ENCODE measurements around the gene INAFM2. TPM values are rescaled to one million over a fixed set of nuclear protein-coding genes. Genes with fewer than 3 reads are reported as not detected.

Gene INAFM2
- total and polyA plus RNA-seq, 4 donors, result 3.3 to 5.7 (median 4.4) TPM

DNA sequence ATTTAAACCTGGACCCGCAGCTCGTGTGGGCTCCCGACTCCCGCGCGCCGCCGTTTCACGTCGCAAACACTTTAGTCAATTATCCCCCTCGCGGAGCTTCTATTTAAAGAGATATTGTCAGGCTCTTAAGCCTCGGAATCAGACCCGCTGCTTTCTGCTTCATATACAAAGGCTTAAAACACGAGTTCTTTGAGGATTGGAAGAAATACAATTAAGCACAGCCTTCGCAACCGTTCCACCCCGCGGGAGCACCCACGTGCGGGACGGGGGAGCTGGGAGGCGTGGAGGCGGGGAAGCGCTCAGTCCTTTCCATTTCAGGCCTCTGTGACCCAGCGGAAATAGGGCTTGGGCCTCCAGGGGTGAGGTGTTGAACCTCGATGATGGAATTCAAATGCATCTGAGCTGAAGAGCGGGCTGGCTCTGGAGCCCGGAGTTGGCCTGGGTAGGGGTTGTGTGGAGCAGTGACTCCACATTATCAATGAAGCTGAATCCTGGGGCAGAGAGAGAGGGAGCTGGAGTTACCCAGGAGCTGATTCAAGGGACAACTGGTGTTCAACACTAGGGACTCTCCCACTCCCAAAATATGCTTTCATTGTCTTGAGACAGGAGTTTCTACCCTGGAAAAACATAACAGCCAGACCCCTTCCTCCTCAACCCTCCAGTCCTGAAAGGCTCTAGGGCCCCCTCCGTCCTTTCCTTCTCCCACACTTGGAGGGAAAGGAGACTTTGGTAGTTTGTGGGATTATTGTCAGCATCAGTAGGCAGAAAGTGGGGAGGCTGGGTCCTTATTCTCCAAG is 43.0 kb upstream of the INAFM2 start:
- DNase-seq (ENCODE audit: low spot score), result no peak
- Histone ChIP-seq H3K9me3 (ENCODE audit: control insufficient read depth in 4 of 4, low read length in 3 of 4) (no peaks in the 10 kb centered on the region), H3K27ac (ENCODE audit: low read depth in 1 of 2, low read length in 2 of 2) (no peak overlapping the region), H3K27me3 (ENCODE audit: control insufficient read depth in 4 of 4, insufficient read depth in 4 of 4, low read length in 3 of 4) (peaks cover 0 to 8% (median 2%) of the 10 kb centered on the region in 4 donors), H3K36me3 (ENCODE audit: control insufficient read depth in 4 of 4, insufficient read depth in 3 of 4, low read depth in 1 of 4, low read length in 3 of 4) (no peaks in the 10 kb centered on the region), H3K4me3 (ENCODE audit: low read depth in 1 of 3, low read length in 3 of 3) (no peak overlapping the region), H3K4me1 (ENCODE audit: control insufficient read depth in 4 of 4, insufficient read depth in 4 of 4, low read length in 3 of 4) (peaks cover 6 to 25% (median 15%) of the 10 kb centered on the region in 4 donors), H3K9ac (ENCODE audit: low read depth in 1 of 2, low read length in 2 of 2) (no peak overlapping the region)
- 33% methylated on average over 30 of the region's 30 CpGs for WGBS
- TF ChIP-seq, protein P1, sequence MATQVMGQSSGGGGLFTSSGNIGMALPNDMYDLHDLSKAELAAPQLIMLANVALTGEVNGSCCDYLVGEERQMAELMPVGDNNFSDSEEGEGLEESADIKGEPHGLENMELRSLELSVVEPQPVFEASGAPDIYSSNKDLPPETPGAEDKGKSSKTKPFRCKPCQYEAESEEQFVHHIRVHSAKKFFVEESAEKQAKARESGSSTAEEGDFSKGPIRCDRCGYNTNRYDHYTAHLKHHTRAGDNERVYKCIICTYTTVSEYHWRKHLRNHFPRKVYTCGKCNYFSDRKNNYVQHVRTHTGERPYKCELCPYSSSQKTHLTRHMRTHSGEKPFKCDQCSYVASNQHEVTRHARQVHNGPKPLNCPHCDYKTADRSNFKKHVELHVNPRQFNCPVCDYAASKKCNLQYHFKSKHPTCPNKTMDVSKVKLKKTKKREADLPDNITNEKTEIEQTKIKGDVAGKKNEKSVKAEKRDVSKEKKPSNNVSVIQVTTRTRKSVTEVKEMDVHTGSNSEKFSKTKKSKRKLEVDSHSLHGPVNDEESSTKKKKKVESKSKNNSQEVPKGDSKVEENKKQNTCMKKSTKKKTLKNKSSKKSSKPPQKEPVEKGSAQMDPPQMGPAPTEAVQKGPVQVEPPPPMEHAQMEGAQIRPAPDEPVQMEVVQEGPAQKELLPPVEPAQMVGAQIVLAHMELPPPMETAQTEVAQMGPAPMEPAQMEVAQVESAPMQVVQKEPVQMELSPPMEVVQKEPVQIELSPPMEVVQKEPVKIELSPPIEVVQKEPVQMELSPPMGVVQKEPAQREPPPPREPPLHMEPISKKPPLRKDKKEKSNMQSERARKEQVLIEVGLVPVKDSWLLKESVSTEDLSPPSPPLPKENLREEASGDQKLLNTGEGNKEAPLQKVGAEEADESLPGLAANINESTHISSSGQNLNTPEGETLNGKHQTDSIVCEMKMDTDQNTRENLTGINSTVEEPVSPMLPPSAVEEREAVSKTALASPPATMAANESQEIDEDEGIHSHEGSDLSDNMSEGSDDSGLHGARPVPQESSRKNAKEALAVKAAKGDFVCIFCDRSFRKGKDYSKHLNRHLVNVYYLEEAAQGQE (IDR thresholded peaks at IDR 0.05), result no peak
- TF ChIP-seq RXRA (IDR thresholded peaks at IDR 0.05) (no peak), GABPA (IDR thresholded peaks at IDR 0.05 in 1 of 2, conservative IDR thresholded peaks at IDR 0.05 in 1 of 2) (no peak), HNF4G (IDR thresholded peaks at IDR 0.05) (no peak), YY1 (IDR thresholded peaks at IDR 0.05) (no peak), ATF3 (IDR thresholded peaks at IDR 0.05) (no peak), NR2F2 (IDR thresholded peaks at IDR 0.05) (no peak), FOXA1 (IDR thresholded peaks at IDR 0.05) (no peak), MAX (IDR thresholded peaks at IDR 0.05) (no peak), RAD21 (IDR thresholded peaks at IDR 0.05) (no peak)
- TF ChIP-seq, protein P2, sequence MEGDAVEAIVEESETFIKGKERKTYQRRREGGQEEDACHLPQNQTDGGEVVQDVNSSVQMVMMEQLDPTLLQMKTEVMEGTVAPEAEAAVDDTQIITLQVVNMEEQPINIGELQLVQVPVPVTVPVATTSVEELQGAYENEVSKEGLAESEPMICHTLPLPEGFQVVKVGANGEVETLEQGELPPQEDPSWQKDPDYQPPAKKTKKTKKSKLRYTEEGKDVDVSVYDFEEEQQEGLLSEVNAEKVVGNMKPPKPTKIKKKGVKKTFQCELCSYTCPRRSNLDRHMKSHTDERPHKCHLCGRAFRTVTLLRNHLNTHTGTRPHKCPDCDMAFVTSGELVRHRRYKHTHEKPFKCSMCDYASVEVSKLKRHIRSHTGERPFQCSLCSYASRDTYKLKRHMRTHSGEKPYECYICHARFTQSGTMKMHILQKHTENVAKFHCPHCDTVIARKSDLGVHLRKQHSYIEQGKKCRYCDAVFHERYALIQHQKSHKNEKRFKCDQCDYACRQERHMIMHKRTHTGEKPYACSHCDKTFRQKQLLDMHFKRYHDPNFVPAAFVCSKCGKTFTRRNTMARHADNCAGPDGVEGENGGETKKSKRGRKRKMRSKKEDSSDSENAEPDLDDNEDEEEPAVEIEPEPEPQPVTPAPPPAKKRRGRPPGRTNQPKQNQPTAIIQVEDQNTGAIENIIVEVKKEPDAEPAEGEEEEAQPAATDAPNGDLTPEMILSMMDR (IDR thresholded peaks at IDR 0.05; ENCODE audit: low read depth, low read length, missing input control), result no peak

- no peak overlapping the region for H3K27ac ChIP-seq (ENCODE audit: low read depth in 1 of 2, low read length in 2 of 2)
- H3K9me3 ChIP-seq (ENCODE audit: control insufficient read depth in 4 of 4, low read length in 3 of 4), result no peaks in the 10 kb centered on the region
- peaks cover 0 to 8% (median 2%) of the 10 kb centered on the region in 4 donors for H3K27me3 ChIP-seq (ENCODE audit: control insufficient read depth in 4 of 4, insufficient read depth in 4 of 4, low read length in 3 of 4)
- H3K4me3 ChIP-seq (ENCODE audit: low read depth in 1 of 3, low read length in 3 of 3), result no peak overlapping the region
- no peaks in the 10 kb centered on the region for H3K36me3 ChIP-seq (ENCODE audit: control insufficient read depth in 4 of 4, insufficient read depth in 3 of 4, low read depth in 1 of 4, low read length in 3 of 4)
- H3K9ac ChIP-seq (ENCODE audit: low read depth in 1 of 2, low read length in 2 of 2), result no peak overlapping the region
- H3K4me1 ChIP-seq (ENCODE audit: control insufficient read depth in 4 of 4, insufficient read depth in 4 of 4, low read length in 3 of 4), result peaks cover 6 to 26% (median 15%) of the 10 kb centered on the region in 4 donors
- WGBS, result 26% methylated on average over 43 of the region's 43 CpGs
- DNase-seq (ENCODE audit: low spot score), result no peak
- TF ChIP-seq EGR1 (IDR thresholded peaks at IDR 0.05; ENCODE audit: low read depth in 2 of 2), result no peak
- TF ChIP-seq, protein P1 (IDR thresholded peaks at IDR 0.05), result no peak
- no peak for TF ChIP-seq GABPA (IDR thresholded peaks at IDR 0.05 in 1 of 2, conservative IDR thresholded peaks at IDR 0.05 in 1 of 2)
- TF ChIP-seq JUND (IDR thresholded peaks at IDR 0.05), result no peak
- no peak for TF ChIP-seq TAF1 (conservative IDR thresholded peaks at IDR 0.05)
- TF ChIP-seq FOXA2 (IDR thresholded peaks at IDR 0.05), result no peak
- TF ChIP-seq, protein P3, sequence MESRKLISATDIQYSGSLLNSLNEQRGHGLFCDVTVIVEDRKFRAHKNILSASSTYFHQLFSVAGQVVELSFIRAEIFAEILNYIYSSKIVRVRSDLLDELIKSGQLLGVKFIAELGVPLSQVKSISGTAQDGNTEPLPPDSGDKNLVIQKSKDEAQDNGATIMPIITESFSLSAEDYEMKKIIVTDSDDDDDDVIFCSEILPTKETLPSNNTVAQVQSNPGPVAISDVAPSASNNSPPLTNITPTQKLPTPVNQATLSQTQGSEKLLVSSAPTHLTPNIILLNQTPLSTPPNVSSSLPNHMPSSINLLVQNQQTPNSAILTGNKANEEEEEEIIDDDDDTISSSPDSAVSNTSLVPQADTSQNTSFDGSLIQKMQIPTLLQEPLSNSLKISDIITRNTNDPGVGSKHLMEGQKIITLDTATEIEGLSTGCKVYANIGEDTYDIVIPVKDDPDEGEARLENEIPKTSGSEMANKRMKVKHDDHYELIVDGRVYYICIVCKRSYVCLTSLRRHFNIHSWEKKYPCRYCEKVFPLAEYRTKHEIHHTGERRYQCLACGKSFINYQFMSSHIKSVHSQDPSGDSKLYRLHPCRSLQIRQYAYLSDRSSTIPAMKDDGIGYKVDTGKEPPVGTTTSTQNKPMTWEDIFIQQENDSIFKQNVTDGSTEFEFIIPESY (IDR thresholded peaks at IDR 0.05), result no peak
Measured at GRCh38 chr15:40281057-40281800, 42.3 kb upstream of the INAFM2 start.

Measured in liver (tissue), 9 donors.